Stimulated activated CD4-positive, alpha-beta T cell treated with anti-CD3 and anti-CD28 coated beads, Interleukin-1b, Interleukin-23, amount 100 ng/mL, for 4 hours (primary cell): ENCODE results near the gene GALNT1.

Experiments
- DNase-seq, 2 donors: peaks; one replicate each; pipeline ENCODE4 v3.0.0-alpha.2; 2020; ENCODE audit warnings: low read depth in 2 of 2

GALNT1 gene

GRCh38 chr18:35716169-35716831 lies 134.8 kb downstream of the GALNT1 start:
- DNase-seq, result no peak

GRCh38 chr18:35717182-35717581 lies 135.6 kb downstream of the GALNT1 start:
- no peak for DNase-seq

DNA sequence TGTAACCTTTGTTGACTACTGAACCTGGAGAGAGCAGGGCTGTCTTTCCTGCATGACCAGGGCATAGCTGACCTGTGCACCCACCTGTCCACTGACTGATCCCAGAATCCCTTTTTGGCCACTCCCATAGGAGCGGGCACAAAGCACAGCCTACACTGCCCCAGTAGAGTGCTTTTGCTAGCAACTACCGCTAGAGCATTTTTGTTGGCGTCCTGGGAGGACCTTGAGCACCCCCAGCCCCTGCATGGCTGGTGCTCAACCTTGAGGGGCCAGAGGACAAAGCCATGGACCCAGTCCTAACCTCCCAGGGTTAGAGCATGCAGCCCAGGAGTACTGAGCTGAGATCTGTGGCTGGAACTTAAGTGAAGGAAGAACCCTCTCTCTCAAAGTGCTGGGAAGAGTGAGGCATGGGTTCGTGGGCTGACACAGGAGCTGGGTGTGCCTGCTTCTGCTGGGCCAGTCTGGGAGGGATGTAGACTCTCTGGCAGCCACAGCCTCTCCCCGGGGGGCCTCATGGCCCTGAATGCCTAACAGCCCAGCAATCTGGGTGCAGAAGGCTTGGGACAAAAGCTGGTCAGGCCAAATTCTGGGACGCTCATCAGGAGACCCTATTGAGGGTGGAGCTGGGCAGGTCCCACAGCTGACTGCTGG lies 140.0 kb downstream of the GALNT1 start:
- DNase-seq, result no peak

- DNase-seq, result no peak
These were observed 147.1 kb downstream of the GALNT1 start for GRCh38 chr18:35728676-35729075.

GRCh38 chr18:35729991-35730668 lies 148.6 kb downstream of the GALNT1 start:
- DNase-seq, result no peak

- DNase-seq, result no peak
These were observed 149.3 kb downstream of the GALNT1 start for GRCh38 chr18:35730691-35731370.

DNA sequence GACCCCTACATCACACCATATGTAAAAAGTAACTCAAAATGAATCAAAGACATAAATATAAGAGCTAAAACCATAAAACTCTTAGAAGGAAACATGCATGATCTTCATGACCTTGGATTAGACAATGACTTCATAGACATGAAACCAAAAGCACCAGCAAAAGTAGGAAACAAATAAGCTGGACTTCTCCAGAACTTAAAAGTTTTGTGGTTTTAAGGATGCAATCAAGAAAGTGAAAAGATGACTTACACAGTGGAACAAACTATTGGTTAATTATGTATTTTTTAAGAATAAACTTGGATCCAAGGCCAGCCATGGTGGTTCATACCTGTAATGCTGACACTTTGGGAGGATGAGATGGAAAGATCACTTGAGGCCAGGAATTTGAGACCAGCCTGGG lies 150.2 kb downstream of the GALNT1 start:
- DNase-seq, result no peak

GRCh38 chr18:35732162-35732561 lies 150.6 kb downstream of the GALNT1 start:
- no peak for DNase-seq

DNA sequence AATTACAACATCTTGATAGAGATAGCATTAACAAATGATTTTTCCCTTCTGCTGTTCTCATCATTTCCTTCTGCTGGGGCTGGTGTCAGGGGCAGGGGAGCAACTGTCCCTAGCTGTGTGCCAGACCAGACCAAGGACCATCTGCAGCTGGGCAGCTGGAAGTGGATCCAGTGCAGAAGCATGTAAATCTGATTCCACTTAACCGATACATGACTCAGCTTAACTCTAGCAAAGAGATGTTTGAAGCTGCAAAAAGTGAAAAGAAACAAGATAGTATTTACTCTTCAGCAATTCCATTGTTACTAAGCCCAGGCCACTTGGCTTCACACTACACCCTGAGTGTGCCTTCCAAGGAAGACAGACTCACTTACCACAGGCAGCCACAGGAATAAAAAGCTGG lies 151.1 kb downstream of the GALNT1 start:
- no peak for DNase-seq

DNA sequence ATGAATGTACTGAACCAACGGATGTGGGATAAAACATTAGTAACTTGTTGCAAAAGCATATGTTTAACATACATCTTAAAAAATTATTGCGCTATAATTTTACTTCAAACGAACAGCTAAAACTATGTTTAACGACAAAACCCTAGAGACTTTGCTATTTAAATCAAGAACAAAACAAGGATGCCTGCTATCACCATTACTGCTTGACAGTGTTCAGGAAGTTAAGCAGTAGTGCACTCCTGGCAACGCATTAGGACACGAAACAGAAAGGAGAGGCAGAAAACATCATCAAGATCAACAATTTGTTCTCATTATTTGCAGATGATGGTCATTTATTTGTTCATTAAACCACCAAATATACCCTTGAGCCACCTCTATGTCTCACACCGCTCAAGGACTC lies 151.9 kb downstream of the GALNT1 start:
- DNase-seq, result no peak

GRCh38 chr18:35736696-35737095 lies 155.2 kb downstream of the GALNT1 start:
- DNase-seq, result no peak

GRCh38 chr18:35739778-35740177 lies 158.2 kb downstream of the GALNT1 start:
- DNase-seq, result no peak

- DNase-seq, result no peak
These were observed 159.1 kb downstream of the GALNT1 start for GRCh38 chr18:35740656-35741055.

DNA sequence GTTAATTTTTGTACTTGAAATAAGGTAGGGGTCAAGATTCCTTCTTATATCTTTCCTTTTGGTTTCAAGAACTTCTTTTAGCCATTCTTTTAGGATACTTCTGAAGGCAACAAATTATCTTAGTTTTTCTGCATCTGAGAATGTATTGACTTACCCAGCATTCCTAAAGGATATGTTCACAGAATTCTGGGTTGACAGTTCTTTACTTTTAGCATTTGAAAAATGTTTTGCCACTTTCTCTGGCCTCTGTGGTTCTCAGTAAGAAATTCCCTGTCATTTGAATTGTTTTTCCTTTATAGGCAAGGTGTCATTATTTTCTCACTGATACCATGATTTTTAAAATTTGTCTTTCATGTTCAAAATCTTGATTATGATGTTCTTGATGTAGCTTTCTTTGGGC lies 162.4 kb downstream of the GALNT1 start:
- DNase-seq, result no peak

DNA sequence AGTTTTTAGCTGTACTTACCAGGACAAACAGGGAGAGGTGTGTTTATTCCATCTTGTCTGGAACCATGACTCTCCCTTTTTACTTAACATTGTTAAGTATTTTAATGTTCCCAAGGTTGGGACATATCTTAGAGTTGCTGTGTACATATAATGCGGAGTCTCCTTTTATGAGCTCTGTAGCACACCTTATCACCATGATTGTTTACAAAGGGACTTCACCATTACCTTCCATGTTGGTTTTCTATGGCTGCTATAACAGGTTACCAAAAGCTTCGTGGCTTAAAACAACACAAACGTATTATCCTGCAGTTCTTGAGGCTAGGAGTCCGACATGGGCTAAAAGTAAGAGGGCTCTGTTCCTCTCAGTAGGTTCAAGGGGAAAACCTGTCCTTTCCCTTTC lies 164.3 kb downstream of the GALNT1 start:
- DNase-seq, result no peak

DNA sequence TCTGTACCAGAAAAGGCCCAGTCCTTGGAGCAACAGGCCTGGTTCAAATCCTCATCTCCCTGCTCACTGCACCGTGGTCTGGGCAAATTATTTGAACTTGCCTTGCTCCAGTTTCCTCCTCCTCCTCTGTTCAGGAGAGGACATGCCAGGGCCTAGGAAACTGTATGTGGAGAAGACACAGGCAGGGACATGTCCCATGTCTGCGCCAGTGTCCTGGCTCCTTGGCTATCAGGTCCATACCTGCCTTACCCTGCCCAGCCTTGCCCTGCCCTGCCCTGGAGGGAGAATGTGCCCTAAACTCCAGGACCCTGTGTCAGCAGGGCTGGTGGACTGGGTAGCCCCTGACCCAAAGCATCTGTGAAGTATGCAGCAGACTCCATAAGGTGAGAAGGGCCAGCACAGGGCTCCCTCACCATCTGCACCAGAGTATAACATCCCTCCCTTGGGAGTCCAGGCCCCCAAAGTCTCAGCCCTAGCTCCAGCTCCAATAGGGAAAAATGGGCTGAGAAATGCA lies 165.3 kb downstream of the GALNT1 start:
- DNase-seq, result no peak

DNA sequence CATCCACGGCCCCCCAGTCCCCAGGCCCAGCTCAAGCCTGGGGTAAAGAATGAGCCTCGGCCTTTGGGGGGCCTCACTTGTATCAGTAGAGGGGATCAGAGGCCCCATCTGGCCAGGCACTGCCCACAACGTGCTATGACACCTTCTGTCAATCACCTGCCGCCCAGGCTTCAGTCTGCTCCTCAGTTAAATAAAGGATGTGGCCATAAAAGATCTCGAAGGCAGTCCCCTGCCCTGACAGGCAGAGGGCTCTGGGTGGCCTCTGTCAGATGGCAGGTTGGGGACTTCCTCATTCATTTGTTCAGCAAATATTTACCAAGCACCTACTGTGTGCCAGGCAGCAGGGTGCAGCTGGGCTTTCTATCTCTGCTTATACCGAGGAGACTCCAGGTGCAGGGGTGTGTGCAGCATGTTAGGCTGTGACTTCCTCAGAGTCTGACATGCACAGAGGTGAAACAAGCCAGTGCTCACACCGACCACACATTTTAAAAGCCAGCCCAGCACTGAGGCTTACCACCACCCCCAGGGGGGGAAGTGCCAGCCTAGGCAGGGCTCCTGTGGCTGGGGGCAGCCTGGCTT lies 166.4 kb downstream of the GALNT1 start:
- no peak for DNase-seq

DNA sequence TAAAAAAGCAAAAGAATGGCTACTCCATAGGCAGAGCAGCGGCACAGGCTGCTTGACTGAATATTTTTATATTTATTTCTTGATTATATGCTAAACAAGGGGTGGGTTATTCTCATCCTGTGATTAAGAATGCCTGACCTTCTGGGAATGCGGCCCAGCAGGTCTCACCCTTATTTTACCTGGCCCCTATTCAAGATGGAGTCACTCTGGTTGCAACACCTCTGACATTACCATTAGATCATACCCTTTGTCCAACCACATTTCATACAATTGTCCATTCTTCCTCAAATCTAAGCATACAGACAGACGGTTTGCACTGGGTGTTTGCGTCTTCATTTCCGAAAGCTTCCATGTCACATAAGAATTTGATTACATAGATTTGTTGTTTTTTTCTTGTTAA lies 168.2 kb downstream of the GALNT1 start:
- DNase-seq, result no peak

DNA sequence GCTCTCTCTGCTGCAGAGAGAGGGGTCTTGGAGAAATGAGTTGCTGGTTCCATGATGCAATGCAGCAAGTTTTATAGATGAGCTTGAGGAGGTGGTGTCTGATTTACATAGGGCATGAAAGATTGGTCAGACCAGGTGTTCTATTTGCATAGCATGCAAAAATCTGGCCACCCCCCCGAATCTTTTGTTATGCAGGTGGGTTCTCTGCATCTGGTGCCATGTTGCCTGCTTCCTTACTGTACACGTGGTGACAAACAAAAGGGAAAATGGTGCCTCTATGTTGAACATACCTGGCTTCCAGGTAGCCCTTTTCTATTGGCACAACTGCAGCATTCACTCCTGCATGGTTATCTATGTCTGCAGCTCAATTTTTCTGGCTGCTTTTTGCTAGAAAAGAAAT lies 169.4 kb downstream of the GALNT1 start:
- no peak for DNase-seq

DNA sequence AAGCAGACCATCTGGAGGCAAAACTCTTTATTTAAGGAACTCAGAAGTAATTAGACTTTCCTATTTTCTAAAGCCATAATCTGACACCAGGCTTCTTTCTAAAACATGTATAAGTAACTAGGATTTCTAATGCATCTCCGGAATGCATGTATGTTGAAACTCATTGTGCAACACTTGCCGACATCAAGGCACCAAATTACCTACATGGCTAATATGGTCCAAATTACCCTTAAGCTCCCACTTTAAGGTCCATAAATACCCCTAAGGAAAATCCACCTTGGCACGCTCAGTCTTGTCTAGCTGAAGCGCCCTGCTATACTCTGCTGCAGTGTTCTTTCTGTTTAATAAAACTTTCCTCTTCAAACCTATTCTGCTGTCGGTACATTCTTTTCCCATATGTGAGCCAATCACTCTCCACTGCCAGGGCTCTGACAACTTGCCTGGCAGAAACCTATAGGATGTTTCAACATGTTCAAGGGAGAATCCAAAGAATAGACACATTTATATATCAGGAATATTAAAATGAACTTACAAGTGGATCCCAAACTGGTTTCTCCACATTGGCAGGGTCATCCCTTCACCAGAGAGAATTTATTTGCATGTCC lies 171.9 kb downstream of the GALNT1 start:
- no peak for DNase-seq

GRCh38 chr18:35754464-35754863 lies 172.9 kb downstream of the GALNT1 start:
- no peak for DNase-seq

GRCh38 chr18:35755369-35755768 lies 173.8 kb downstream of the GALNT1 start:
- no peak for DNase-seq
